ENCODE data around the gene N4BP3. TPM values are rescaled to one million over a fixed set of nuclear protein-coding genes. Genes with fewer than 3 reads are reported as not detected.

Gene N4BP3
- polyA plus RNA-seq, 1 experiment: 0.04 TPM

- Histone ChIP-seq H3K27me3 (ENCODE audit: control insufficient read depth, insufficient read depth, low read length) (no peaks in the 10 kb centered on the region), H3K4me3 (ENCODE audit: low read depth, low read length) (no peak overlapping the region), H3K36me3 (ENCODE audit: control insufficient read depth, insufficient read depth, low read length) (peaks cover 16% of the 10 kb centered on the region)
- no peak for TF ChIP-seq CTCF (IDR thresholded peaks at IDR 0.05; ENCODE audit: insufficient read depth, low read depth, low read length)
- ChIA-PET POLR2A (no interaction called here), CTCF (interaction anchor here (1.3 to 2.8 kb wide), 2 partner anchors 14 to 75 kb away, joined by 3 to 18 read pairs; no protein-coding TSS in a partner anchor)
- DNase-seq (ENCODE audit: low read depth): no peak
Measured at GRCh38 chr5:178150977-178151734, 37.8 kb downstream of the N4BP3 start.

GRCh38 chr5:178152491-178153444 is 39.4 kb downstream of the N4BP3 start:
- Histone ChIP-seq H3K4me3 (ENCODE audit: low read depth, low read length) (peak overlapping the region; percentile 85), H3K36me3 (ENCODE audit: control insufficient read depth, insufficient read depth, low read length) (peaks cover 15% of the 10 kb centered on the region), H3K27me3 (ENCODE audit: control insufficient read depth, insufficient read depth, low read length) (no peaks in the 10 kb centered on the region)
- ChIA-PET CTCF (interaction anchor here (0.7 to 11.4 kb wide), 5 partner anchors 10 to 77 kb away, joined by 3 to 80 read pairs (median 4); no protein-coding TSS in a partner anchor), POLR2A (no interaction called here)
- TF ChIP-seq CTCF (IDR thresholded peaks at IDR 0.05; ENCODE audit: insufficient read depth, low read depth, low read length): no peak
- no peak for DNase-seq (ENCODE audit: low read depth)

GRCh38 chr5:178153530-178154340 is 40.4 kb downstream of the N4BP3 start, which contains the start of gene NHP2:
Gene NHP2 (minus strand): TSS chr5:178153885. CDS start chr5:178153817, 68 bp downstream.
- no peak for TF ChIP-seq CTCF (IDR thresholded peaks at IDR 0.05; ENCODE audit: insufficient read depth, low read depth, low read length)
- peak; percentile 89 for DNase-seq (ENCODE audit: low read depth)
- POLR2A ChIA-PET: interaction anchor here (0.5 to 0.9 kb wide), 3 partner anchors 16 to 614 kb away, joined by 3 to 13 read pairs (median 3); partner anchors contain the start of gene HNRNPAB
- CTCF ChIA-PET: interaction anchor here (0.7 to 11.4 kb wide), 5 partner anchors 9 to 78 kb away, joined by 3 to 80 read pairs (median 4); no protein-coding TSS in a partner anchor
- peak within 1 kb of the TSS; percentile 85 for H3K4me3 ChIP-seq (ENCODE audit: low read depth, low read length)
- H3K27me3 ChIP-seq (ENCODE audit: control insufficient read depth, insufficient read depth, low read length): no peaks in the 10 kb centered on the region
- peaks cover 9% of the 10 kb centered on the region for H3K36me3 ChIP-seq (ENCODE audit: control insufficient read depth, insufficient read depth, low read length)

- H3K27me3 ChIP-seq (ENCODE audit: control insufficient read depth, insufficient read depth, low read length): no peaks in the 10 kb centered on the region
- ChIA-PET CTCF (interaction anchor here (0.6 to 11.4 kb wide), 3 partner anchors 9 to 195 kb away, joined by 3 to 80 read pairs (median 3); no protein-coding TSS in a partner anchor), POLR2A (no interaction called here)
- TF ChIP-seq CTCF (IDR thresholded peaks at IDR 0.05; ENCODE audit: insufficient read depth, low read depth, low read length): no peak
- peaks cover 5% of the 10 kb centered on the region for H3K36me3 ChIP-seq (ENCODE audit: control insufficient read depth, insufficient read depth, low read length)
- H3K4me3 ChIP-seq (ENCODE audit: low read depth, low read length): no peak overlapping the region
- no peak for DNase-seq (ENCODE audit: low read depth)
Measured at GRCh38 chr5:178155065-178155464, 41.7 kb downstream of the N4BP3 start.
